ENCODE results near the gene IL1R2.

GRCh38 chr2:102027036-102027980, 35.5 kb downstream of the IL1R2 start:
- TF ChIP-seq RFX7 (CRISPR knock-in tag; IDR thresholded peaks at IDR 0.05) (no peak), RAD51 (IDR thresholded peaks at IDR 0.05; ENCODE audit: borderline replicate concordance, low read depth) (no peak), CTCF (IDR thresholded peaks at IDR 0.05 in 2 of 3, conservative IDR thresholded peaks at IDR 0.05 in 1 of 3; ENCODE audit: insufficient read depth in 2 of 3, low read depth in 1 of 3, low read length in 3 of 3) (no peak), NFXL1 (CRISPR knock-in tag; IDR thresholded peaks at IDR 0.05) (no peak), POLR2G (IDR thresholded peaks at IDR 0.05; ENCODE audit: low read depth, low read length) (no peak), CHD1 (IDR thresholded peaks at IDR 0.05; ENCODE audit: low read length) (no peak), ARNT (IDR thresholded peaks at IDR 0.05) (no peak), ELF1 (tag; IDR thresholded peaks at IDR 0.05) (no peak)

All from K562 (cell line).